ENCODE data around the gene PAK1IP1. TPM values are rescaled to one million over a fixed set of nuclear protein-coding genes. Genes with fewer than 3 reads are reported as not detected.
A peak's percentile ranks its signal among the peaks of the same experiment; 100 is the strongest.

PAK1IP1 gene
- total RNA-seq, 1 donor from 2014 or later = 21.9 TPM

DNA sequence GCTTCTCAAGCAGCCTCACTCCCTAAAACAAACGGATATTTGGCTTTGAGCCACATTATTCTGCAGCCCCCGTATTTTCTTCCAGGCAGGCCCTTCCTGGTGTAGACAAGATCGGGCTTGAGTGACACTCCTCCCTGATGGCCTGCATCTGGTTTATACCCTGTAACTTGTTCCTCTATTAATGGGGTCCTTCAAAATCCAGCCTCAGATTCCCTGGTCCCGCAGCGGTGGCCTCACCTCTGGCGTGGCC is 27.7 kb downstream of the PAK1IP1 start:
- no peak for FAIRE-seq
- H2AFZ ChIP-seq (ENCODE audit: low read depth, low read length) = peak overlapping the region; percentile 87
- H3K4me1 Mint-ChIP-seq (ENCODE audit: low read depth, unreplicated experiment) = peaks cover 30% of the 10 kb centered on the region

DNA sequence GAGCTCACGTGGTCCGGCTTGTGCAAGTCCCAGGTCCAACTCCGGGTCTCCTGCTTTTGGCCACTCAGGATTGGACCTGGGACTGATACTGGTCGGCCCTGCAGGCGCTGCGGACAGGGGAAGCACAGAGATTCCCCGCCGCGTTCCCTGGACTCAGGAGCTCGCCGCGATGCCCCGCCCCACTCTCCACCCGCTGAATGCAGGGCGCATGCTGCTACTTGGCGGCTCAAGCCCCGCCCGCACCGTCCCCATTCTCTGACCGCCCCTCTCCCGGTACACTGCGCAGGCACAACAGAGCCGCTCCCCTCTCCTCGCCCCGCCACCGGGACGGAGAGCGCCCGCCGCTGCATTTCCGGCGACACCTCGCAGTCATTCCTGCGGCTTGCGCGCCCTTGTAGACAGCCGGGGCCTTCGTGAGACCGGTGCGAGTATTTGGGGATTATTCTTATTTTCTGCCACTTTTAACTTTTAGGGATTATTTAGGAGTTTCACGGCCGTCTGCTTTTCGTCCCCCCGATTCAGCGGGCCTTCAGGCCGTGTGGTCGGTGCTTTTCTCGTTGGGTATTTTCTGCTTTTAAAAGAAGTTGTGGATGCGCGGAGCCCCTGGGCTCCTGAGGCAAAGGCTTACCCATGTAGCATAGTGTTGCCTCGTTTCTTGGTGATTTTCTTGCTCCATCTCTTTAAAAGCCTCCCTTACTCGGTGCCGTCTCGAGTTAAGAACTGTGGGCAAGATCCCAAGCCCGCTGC is 28.2 kb downstream of the PAK1IP1 start, which contains the start of gene TMEM14C:
TSS of gene TMEM14C (plus strand) at position 251 of the 747 bp plus-strand sequence. CDS start 1,544 bp downstream, outside the sequence.
- peaks cover 30% of the 10 kb centered on the region for H3K4me1 Mint-ChIP-seq (ENCODE audit: low read depth, unreplicated experiment)
- H3K36me3 Mint-ChIP-seq (ENCODE audit: low read depth, unreplicated experiment) = peaks cover 18% of the 10 kb centered on the region
- TF ChIP-seq, protein P1, sequence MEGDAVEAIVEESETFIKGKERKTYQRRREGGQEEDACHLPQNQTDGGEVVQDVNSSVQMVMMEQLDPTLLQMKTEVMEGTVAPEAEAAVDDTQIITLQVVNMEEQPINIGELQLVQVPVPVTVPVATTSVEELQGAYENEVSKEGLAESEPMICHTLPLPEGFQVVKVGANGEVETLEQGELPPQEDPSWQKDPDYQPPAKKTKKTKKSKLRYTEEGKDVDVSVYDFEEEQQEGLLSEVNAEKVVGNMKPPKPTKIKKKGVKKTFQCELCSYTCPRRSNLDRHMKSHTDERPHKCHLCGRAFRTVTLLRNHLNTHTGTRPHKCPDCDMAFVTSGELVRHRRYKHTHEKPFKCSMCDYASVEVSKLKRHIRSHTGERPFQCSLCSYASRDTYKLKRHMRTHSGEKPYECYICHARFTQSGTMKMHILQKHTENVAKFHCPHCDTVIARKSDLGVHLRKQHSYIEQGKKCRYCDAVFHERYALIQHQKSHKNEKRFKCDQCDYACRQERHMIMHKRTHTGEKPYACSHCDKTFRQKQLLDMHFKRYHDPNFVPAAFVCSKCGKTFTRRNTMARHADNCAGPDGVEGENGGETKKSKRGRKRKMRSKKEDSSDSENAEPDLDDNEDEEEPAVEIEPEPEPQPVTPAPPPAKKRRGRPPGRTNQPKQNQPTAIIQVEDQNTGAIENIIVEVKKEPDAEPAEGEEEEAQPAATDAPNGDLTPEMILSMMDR (IDR thresholded peaks at IDR 0.05; ENCODE audit: insufficient read depth, low read depth, low read length) = no peak
- no peak for TF ChIP-seq EZH2 (IDR thresholded peaks at IDR 0.05; ENCODE audit: insufficient read depth, low read length)
- no peaks in the 10 kb centered on the region for H3K27me3 ChIP-seq (ENCODE audit: insufficient read depth, low read length)
- peaks cover 3% of the 10 kb centered on the region for H3K36me3 ChIP-seq (ENCODE audit: insufficient read depth, low read length)
- H3K4me1 ChIP-seq (ENCODE audit: insufficient read depth, low read length) = peaks cover 15% of the 10 kb centered on the region
- peak within 1 kb of the TSS; percentile 87 for H3K27ac ChIP-seq (ENCODE audit: low read depth, low read length)
- peak within 1 kb of the TSS; percentile 97 for H3K4me3 Mint-ChIP-seq (ENCODE audit: unreplicated experiment)
- peaks cover 12% of the 10 kb centered on the region for H4K20me1 ChIP-seq (ENCODE audit: insufficient read depth, low read length)
- H3K4me3 ChIP-seq (ENCODE audit: insufficient read depth, low read depth, low read length) = peak within 1 kb of the TSS; percentile 93
- FAIRE-seq (no peak), DNase-seq (ENCODE audit: low read depth) (peak; percentile 96)
- H3K79me2 ChIP-seq (ENCODE audit: insufficient read depth, low read length) = peaks cover 34% of the 10 kb centered on the region
- H3K9me3 ChIP-seq (ENCODE audit: insufficient read depth, low read depth, low read length) = no peaks in the 10 kb centered on the region
- H3K27me3 Mint-ChIP-seq (ENCODE audit: low read depth, unreplicated experiment) = no peaks in the 10 kb centered on the region
- H3K9ac ChIP-seq (ENCODE audit: low read length) = peak within 1 kb of the TSS; percentile 98
- peak within 1 kb of the TSS; percentile 92 for H3K27ac Mint-ChIP-seq (ENCODE audit: unreplicated experiment)
- peak within 1 kb of the TSS; percentile 90 for H3K4me2 ChIP-seq (ENCODE audit: low read length)
- H2AFZ ChIP-seq (ENCODE audit: low read depth, low read length) = peak within 1 kb of the TSS; percentile 87
- peaks cover 8% of the 10 kb centered on the region for H3K9me3 Mint-ChIP-seq (ENCODE audit: unreplicated experiment)

More for the DNA sequence above, 27.7 kb downstream of the PAK1IP1 start:
- H3K9ac ChIP-seq (ENCODE audit: low read length) = peak overlapping the region; percentile 98
- peaks cover 10% of the 10 kb centered on the region for H4K20me1 ChIP-seq (ENCODE audit: insufficient read depth, low read length)
- peaks cover 8% of the 10 kb centered on the region for H3K9me3 Mint-ChIP-seq (ENCODE audit: unreplicated experiment)
- H3K36me3 ChIP-seq (ENCODE audit: insufficient read depth, low read length) = no peaks in the 10 kb centered on the region
- H3K27me3 ChIP-seq (ENCODE audit: insufficient read depth, low read length) = no peaks in the 10 kb centered on the region
- peak overlapping the region; percentile 90 for H3K4me2 ChIP-seq (ENCODE audit: low read length)
- no peaks in the 10 kb centered on the region for H3K9me3 ChIP-seq (ENCODE audit: insufficient read depth, low read depth, low read length)
- H3K4me3 Mint-ChIP-seq (ENCODE audit: unreplicated experiment) = peak overlapping the region; percentile 97
- peak overlapping the region; percentile 87 for H3K27ac ChIP-seq (ENCODE audit: low read depth, low read length)
- no peaks in the 10 kb centered on the region for H3K27me3 Mint-ChIP-seq (ENCODE audit: low read depth, unreplicated experiment)
- no peak for TF ChIP-seq EZH2 (IDR thresholded peaks at IDR 0.05; ENCODE audit: insufficient read depth, low read length)
- TF ChIP-seq, protein P1 (IDR thresholded peaks at IDR 0.05; ENCODE audit: insufficient read depth, low read depth, low read length) = no peak
- peaks cover 18% of the 10 kb centered on the region for H3K36me3 Mint-ChIP-seq (ENCODE audit: low read depth, unreplicated experiment)
- H3K27ac Mint-ChIP-seq (ENCODE audit: unreplicated experiment) = peak overlapping the region; percentile 92
- no peak for DNase-seq (ENCODE audit: low read depth)
- peak overlapping the region; percentile 93 for H3K4me3 ChIP-seq (ENCODE audit: insufficient read depth, low read depth, low read length)
- H3K79me2 ChIP-seq (ENCODE audit: insufficient read depth, low read length) = peaks cover 31% of the 10 kb centered on the region
- H3K4me1 ChIP-seq (ENCODE audit: insufficient read depth, low read length) = peaks cover 15% of the 10 kb centered on the region

DNA sequence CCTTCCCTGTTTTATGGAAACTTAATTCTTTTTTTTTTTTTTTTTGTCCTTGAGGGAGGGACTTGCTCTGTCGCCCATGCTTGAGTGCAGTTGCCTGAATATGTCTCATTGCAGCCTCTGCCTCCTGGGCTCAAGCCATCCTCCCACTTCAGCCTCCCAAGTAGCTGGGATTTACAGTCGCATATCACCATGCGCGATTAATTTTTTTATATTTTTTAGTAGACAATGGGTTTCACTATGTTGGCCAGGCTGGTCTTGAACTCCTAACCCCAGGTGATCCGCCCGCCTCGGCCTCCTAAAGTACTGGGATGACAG is 28.8 kb downstream of the PAK1IP1 start:
- Histone ChIP-seq H3K9me3 (ENCODE audit: insufficient read depth, low read depth, low read length) (no peaks in the 10 kb centered on the region), H3K36me3 (ENCODE audit: insufficient read depth, low read length) (peaks cover 6% of the 10 kb centered on the region), H2AFZ (ENCODE audit: low read depth, low read length) (peak overlapping the region; percentile 87), H3K27me3 (ENCODE audit: insufficient read depth, low read length) (no peaks in the 10 kb centered on the region), H3K4me2 (ENCODE audit: low read length) (peak overlapping the region; percentile 90), H3K79me2 (ENCODE audit: insufficient read depth, low read length) (peaks cover 37% of the 10 kb centered on the region), H3K4me3 (ENCODE audit: insufficient read depth, low read depth, low read length) (peak overlapping the region; percentile 93), H3K27ac (ENCODE audit: low read depth, low read length) (peak overlapping the region; percentile 87), H4K20me1 (ENCODE audit: insufficient read depth, low read length) (peaks cover 13% of the 10 kb centered on the region), H3K4me1 (ENCODE audit: insufficient read depth, low read length) (peaks cover 15% of the 10 kb centered on the region), H3K9ac (ENCODE audit: low read length) (peak overlapping the region; percentile 98)
- no peaks in the 10 kb centered on the region for H3K27me3 Mint-ChIP-seq (ENCODE audit: low read depth, unreplicated experiment)
- DNase-seq (ENCODE audit: low read depth) (peak; percentile 11), FAIRE-seq (no peak)
- peaks cover 30% of the 10 kb centered on the region for H3K4me1 Mint-ChIP-seq (ENCODE audit: low read depth, unreplicated experiment)
- TF ChIP-seq, protein P1 (IDR thresholded peaks at IDR 0.05; ENCODE audit: insufficient read depth, low read depth, low read length) = no peak
- no peak for TF ChIP-seq EZH2 (IDR thresholded peaks at IDR 0.05; ENCODE audit: insufficient read depth, low read length)
- H3K9me3 Mint-ChIP-seq (ENCODE audit: unreplicated experiment) = peaks cover 6% of the 10 kb centered on the region
- peaks cover 20% of the 10 kb centered on the region for H3K36me3 Mint-ChIP-seq (ENCODE audit: low read depth, unreplicated experiment)
- H3K4me3 Mint-ChIP-seq (ENCODE audit: unreplicated experiment) = peak overlapping the region; percentile 97
- H3K27ac Mint-ChIP-seq (ENCODE audit: unreplicated experiment) = peak overlapping the region; percentile 92
